NCI-H446 treated with DMSO at 0.1 percent for 48 hours (cell line): ENCODE data around the gene PKIB.

Experiments
- DNase-seq: peaks from one replicate; lab custom pipeline; 2025; lab: John Stamatoyannopoulos, UW

PKIB gene

GRCh38 chr6:122669868-122670267, 59.7 kb downstream of the PKIB start:
- DNase-seq: no peak

GRCh38 chr6:122671251-122671650, 61.0 kb downstream of the PKIB start:
- no peak for DNase-seq

GRCh38 chr6:122673343-122673961, 63.2 kb downstream of the PKIB start:
- no peak for DNase-seq

GRCh38 chr6:122676146-122676545, 65.9 kb downstream of the PKIB start:
- DNase-seq: no peak

GRCh38 chr6:122676688-122677087, 66.5 kb downstream of the PKIB start:
- no peak for DNase-seq

- DNase-seq: no peak
Measured at GRCh38 chr6:122677406-122677805, 67.2 kb downstream of the PKIB start.

GRCh38 chr6:122678841-122679240, 68.6 kb downstream of the PKIB start:
- no peak for DNase-seq

GRCh38 chr6:122681705-122682104, 71.5 kb downstream of the PKIB start:
- DNase-seq: no peak

GRCh38 chr6:122683989-122684651, 73.9 kb downstream of the PKIB start:
- DNase-seq: no peak

- no peak for DNase-seq
Measured at GRCh38 chr6:122692175-122692598, 82.0 kb downstream of the PKIB start.

GRCh38 chr6:122692807-122693580, 82.8 kb downstream of the PKIB start:
- no peak for DNase-seq

- no peak for DNase-seq
Measured at GRCh38 chr6:122694075-122694474, 83.9 kb downstream of the PKIB start.

- DNase-seq: no peak
Measured at GRCh38 chr6:122694602-122695001, 84.4 kb downstream of the PKIB start.

- DNase-seq: no peak
Measured at GRCh38 chr6:122695188-122695587, 85.0 kb downstream of the PKIB start.

GRCh38 chr6:122696079-122696478, 85.9 kb downstream of the PKIB start:
- DNase-seq: no peak

- DNase-seq: no peak
Measured at GRCh38 chr6:122696853-122697252, 86.6 kb downstream of the PKIB start.

GRCh38 chr6:122697458-122697857, 87.3 kb downstream of the PKIB start:
- no peak for DNase-seq

- DNase-seq: no peak
Measured at GRCh38 chr6:122701666-122702065, 91.5 kb downstream of the PKIB start.

GRCh38 chr6:122702841-122703240, 92.6 kb downstream of the PKIB start:
- no peak for DNase-seq

GRCh38 chr6:122704066-122704465, 93.9 kb downstream of the PKIB start:
- DNase-seq: no peak

GRCh38 chr6:122709922-122710512, 99.8 kb downstream of the PKIB start:
- no peak for DNase-seq

GRCh38 chr6:122710908-122711635, 100.9 kb downstream of the PKIB start:
- no peak for DNase-seq
